ENCODE results near the gene CLCN7. TPM values are rescaled to one million over a fixed set of nuclear protein-coding genes. Genes with fewer than 3 reads are reported as not detected.

The CLCN7 gene
- polyA plus RNA-seq, 1 of the 3 experiments (the other 2 are of a cell fraction): 44.3 TPM

DNA sequence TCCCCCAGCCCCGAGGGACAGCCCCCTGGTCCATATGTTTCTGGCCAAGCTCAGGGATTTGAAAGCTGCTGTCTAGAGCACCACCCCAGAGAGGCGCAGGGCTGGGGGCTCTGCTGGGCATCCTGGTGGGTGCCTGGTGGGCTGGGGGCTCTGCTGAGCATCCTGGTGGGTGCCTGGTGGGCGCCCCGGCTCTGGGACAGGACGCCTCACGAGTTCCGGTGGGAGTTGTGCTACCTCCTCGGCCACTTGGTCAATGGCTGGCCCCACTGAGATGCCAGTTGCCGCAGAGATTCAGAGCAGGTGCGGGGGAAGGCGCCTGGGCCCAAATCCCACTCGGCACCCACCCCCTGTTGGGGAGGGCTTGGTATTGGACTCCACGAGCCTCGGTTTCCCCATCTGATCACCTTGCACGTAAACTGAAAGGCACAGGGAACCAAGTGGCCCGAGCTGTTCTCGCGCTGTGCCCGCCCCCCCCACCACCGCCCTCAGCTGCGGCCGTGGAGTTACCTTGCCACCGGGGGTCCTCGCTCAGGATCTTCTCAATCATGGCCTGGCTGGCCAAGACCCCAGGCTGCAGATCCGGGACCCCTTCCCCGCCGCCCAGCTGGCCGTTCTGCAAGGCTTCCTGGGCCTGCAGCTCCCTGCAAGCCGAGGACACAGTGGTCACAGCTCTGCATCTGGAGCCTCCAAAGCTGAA, 73.6 kb downstream of the CLCN7 start:
- Histone ChIP-seq H4K20me1 (ENCODE audit: insufficient read depth) (no peaks in the 10 kb centered on the region), H3K79me2 (ENCODE audit: insufficient read depth) (0 out of 2 replicates have a peak, but pooled peaks cover 2% of the 10 kb centered on the region), H3K4me1 (ENCODE audit: control insufficient read depth in 1 of 2, insufficient read depth in 2 of 2, low read depth in 1 of 2, low read length in 1 of 2) (no peaks in the 10 kb centered on the region), H2AFZ (ENCODE audit: low read depth) (no peak overlapping the region), H3K27me3 (ENCODE audit: insufficient read depth) (no peaks in the 10 kb centered on the region), H3K9ac (no peak overlapping the region), H3F3A (replicated peaks; ENCODE audit: insufficient read depth) (no peaks in the 10 kb centered on the region), H3K27ac (ENCODE audit: low read depth in 2 of 2, low read length in 1 of 2) (no peak overlapping the region), H3K9me3 (no peaks in the 10 kb centered on the region), H3K4me2 (no peak overlapping the region), H3K9me2 (no peaks in the 10 kb centered on the region), H3K36me3 (replicated peaks in 1 of 2; ENCODE audit: control insufficient read depth in 1 of 2, insufficient read depth in 2 of 2, low read length in 1 of 2) (peaks cover 0 to 10% of the 10 kb centered on the region in 2 experiments), H3K4me3 (ENCODE audit: low read depth in 2 of 2, low read length in 1 of 2) (no peak overlapping the region)
- no peak for TF ChIP-seq TAF1 (IDR thresholded peaks at IDR 0.05; ENCODE audit: borderline replicate concordance, low read depth, low read length)
- peak; percentile 27 for DNase-seq
- POLR2A ChIA-PET: no interaction called here
- 83% methylated on average over 22 of the region's 29 CpGs for WGBS (ENCODE audit: low lambda C conversion rate)
- CTCF ChIA-PET: interaction anchor here (1.8 to 1.9 kb wide), 2 partner anchors 10 to 63 kb away, joined by 5 read pairs; no protein-coding TSS in a partner anchor

DNA sequence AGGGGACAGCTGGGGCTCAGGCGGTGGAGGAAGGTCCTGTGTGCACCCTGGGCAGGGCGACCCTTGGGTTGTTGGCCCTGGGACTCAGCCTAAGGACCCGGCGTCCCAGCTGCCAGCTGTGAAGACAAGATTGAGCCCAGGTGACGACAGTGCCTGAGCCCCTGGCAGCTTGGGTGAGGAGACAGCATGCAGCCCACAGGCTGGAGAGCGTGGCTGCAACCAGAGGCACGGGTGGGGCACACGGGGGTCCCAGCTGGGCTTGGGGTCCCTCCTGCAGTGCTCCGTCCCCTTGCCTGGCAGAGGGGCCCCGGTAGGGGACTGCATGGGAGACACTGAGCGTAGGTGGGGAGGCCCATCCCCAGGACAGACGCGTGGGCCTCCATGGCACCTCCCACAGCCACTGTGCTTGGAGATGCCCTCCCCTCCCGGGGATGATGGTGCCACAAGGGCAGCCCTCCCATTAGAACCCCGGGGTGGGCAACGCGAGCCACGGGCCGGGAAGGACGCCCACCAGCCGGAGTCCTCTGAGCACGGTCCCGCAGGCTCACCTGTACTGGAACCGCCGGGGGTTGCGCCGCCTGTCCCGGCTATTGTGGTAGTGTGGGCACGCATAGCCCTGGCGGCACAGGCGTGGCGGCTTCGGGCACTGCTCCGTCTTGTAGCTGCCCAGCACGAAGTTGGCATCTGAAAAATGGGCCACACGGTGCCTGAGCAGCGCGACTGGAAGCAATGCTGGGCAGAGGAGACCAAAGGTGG, 75.8 kb downstream of the CLCN7 start:
- TF ChIP-seq NFIC (IDR thresholded peaks at IDR 0.05; ENCODE audit: borderline replicate concordance): no peak
- no peak for TF ChIP-seq FOXM1 (IDR thresholded peaks at IDR 0.05; ENCODE audit: low read depth)
- TF ChIP-seq RFX5 (IDR thresholded peaks at IDR 0.05; ENCODE audit: low read length): no peak
- TF ChIP-seq YY1 (IDR thresholded peaks at IDR 0.05; ENCODE audit: low read depth): no peak
- no peak for TF ChIP-seq TCF12 (IDR thresholded peaks at IDR 0.05)
- no peak for TF ChIP-seq GABPA (IDR thresholded peaks at IDR 0.05; ENCODE audit: low read depth)
- no peak for TF ChIP-seq NRF1 (IDR thresholded peaks at IDR 0.05; ENCODE audit: low read depth, low read length)
- TF ChIP-seq GATA2 (CRISPR knock-in tag; IDR thresholded peaks at IDR 0.05): no peak
- no peak for TF ChIP-seq FOXJ3 (CRISPR knock-in tag; IDR thresholded peaks at IDR 0.05)
- no peak for TF ChIP-seq ELF1 (IDR thresholded peaks at IDR 0.05)
- TF ChIP-seq MXI1 (IDR thresholded peaks at IDR 0.05; ENCODE audit: low read depth, low read length): no peak
- no peak for TF ChIP-seq TAF1 (IDR thresholded peaks at IDR 0.05; ENCODE audit: borderline replicate concordance, low read depth, low read length)
- TF ChIP-seq MEF2A (IDR thresholded peaks at IDR 0.05; ENCODE audit: borderline replicate concordance, low read depth): no peak
- TF ChIP-seq, protein P1, sequence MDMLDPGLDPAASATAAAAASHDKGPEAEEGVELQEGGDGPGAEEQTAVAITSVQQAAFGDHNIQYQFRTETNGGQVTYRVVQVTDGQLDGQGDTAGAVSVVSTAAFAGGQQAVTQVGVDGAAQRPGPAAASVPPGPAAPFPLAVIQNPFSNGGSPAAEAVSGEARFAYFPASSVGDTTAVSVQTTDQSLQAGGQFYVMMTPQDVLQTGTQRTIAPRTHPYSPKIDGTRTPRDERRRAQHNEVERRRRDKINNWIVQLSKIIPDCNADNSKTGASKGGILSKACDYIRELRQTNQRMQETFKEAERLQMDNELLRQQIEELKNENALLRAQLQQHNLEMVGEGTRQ (IDR thresholded peaks at IDR 0.05; ENCODE audit: borderline replicate concordance, low read depth, low read length): no peak
- TF ChIP-seq, protein P2, sequence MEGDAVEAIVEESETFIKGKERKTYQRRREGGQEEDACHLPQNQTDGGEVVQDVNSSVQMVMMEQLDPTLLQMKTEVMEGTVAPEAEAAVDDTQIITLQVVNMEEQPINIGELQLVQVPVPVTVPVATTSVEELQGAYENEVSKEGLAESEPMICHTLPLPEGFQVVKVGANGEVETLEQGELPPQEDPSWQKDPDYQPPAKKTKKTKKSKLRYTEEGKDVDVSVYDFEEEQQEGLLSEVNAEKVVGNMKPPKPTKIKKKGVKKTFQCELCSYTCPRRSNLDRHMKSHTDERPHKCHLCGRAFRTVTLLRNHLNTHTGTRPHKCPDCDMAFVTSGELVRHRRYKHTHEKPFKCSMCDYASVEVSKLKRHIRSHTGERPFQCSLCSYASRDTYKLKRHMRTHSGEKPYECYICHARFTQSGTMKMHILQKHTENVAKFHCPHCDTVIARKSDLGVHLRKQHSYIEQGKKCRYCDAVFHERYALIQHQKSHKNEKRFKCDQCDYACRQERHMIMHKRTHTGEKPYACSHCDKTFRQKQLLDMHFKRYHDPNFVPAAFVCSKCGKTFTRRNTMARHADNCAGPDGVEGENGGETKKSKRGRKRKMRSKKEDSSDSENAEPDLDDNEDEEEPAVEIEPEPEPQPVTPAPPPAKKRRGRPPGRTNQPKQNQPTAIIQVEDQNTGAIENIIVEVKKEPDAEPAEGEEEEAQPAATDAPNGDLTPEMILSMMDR (IDR thresholded peaks at IDR 0.05): no peak
- Histone ChIP-seq H3K4me3 (ENCODE audit: low read depth in 2 of 2, low read length in 1 of 2) (no peak overlapping the region), H2AFZ (ENCODE audit: low read depth) (no peak overlapping the region), H3K4me2 (no peak overlapping the region), H4K20me1 (ENCODE audit: insufficient read depth) (no peaks in the 10 kb centered on the region), H3K9me2 (no peaks in the 10 kb centered on the region), H3K79me2 (ENCODE audit: insufficient read depth) (no peaks in the 10 kb centered on the region), H3K9ac (no peak overlapping the region), H3F3A (replicated peaks; ENCODE audit: insufficient read depth) (no peaks in the 10 kb centered on the region), H3K27me3 (ENCODE audit: insufficient read depth) (no peaks in the 10 kb centered on the region), H3K27ac (ENCODE audit: low read depth in 2 of 2, low read length in 1 of 2) (no peak overlapping the region), H3K36me3 (replicated peaks in 1 of 2; ENCODE audit: control insufficient read depth in 1 of 2, insufficient read depth in 2 of 2, low read length in 1 of 2) (peaks cover 0 to 10% of the 10 kb centered on the region in 2 experiments), H3K9me3 (no peaks in the 10 kb centered on the region), H3K4me1 (ENCODE audit: control insufficient read depth in 1 of 2, insufficient read depth in 2 of 2, low read depth in 1 of 2, low read length in 1 of 2) (no peaks in the 10 kb centered on the region)
- 94% methylated on average over 29 of the region's 38 CpGs for WGBS (ENCODE audit: low lambda C conversion rate)
- ChIA-PET CTCF (no interaction called here), POLR2A (no interaction called here)
- peak; percentile 24 for DNase-seq

All from SK-N-SH (cell line).